ENCODE results near the gene MMP23B.
"Not testable (repeated sequence)": the region's sequence is repeated elsewhere in the genome, so short reads cannot be mapped to it uniquely, and the experiment has no call there.

The MMP23B gene

DNA sequence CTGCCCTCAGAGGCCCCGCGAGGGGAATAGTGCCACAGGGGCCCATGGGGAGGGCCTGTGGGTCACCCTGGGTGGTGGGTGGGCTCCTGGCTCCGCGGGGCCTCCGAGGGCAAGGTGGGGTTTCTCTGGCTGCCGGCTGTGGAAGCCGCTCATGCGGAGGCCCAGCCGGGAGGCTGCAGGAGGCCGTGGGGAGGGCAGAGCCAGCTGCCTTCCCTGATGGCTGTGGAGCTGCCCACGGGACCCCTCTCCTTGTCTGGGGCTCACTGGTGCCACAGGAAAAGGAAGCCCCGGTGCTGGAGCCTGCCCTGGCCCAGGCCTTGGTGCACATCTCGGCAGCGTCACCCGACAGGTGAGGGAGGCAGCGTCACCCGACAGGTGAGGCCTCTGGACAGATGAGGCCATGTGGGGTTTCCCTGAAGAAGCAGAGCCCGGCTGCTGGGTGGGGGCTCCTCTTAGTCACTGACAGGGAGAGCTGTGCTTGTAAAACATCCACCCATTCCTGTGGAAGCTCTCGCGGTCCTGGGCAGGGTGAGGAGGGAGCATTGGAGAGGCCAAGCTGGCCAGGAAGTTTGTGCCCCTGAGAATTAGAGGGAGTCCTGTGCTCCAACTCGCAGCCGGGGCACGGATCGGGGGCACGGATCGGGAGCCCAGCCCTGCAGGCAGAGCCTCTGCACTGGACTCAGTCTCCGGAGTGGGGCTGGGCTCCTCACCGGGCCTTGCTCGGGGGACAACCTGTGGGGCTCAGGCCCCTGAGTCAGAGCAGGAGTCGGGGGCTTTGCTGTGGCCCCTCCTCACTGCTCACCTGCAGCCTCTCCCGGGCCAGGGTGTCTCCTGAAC, 10.6 kb upstream of the MMP23B start:
- no peak for DNase-seq

DNA sequence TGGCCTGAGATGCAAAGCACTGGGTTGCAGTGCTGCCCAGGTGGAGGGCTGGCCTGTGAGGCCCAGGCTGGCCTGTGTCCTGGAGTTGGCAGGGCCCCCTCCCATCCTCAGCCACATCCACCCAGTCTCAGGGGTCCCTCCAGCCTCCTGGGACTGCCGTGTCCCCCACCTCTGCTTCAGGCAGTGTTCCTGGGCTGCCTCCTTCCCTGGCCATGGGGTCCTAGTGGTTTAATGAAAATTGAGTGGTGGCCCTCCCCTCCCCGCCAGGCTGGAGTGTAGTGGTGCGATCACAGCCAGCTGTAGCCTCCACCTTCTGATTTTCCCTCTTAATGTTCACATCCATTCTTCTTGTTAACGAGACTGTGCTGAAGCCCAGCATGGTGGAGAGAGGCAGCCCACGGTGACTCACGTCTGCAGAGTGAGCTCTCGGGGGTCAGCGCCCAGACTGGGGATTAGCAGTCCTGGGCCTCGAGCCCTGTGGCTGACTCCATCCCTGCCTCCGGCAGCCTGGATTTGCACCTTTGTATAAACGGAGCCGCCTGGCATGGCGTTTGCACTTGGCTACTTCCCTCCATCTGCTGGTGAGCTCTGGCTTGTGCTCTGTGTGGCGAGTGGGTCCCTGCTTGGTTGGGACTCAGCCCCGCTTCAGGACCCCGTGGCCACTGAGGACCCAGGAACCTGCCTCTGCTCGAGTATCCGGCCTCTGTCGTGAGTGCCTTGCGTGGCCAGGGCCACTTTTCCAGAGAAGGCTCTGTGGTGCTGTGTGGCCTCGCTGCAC, 9.8 kb upstream of the MMP23B start:
- no peak for DNase-seq

GRCh38 chr1:1622788-1623094, 9.2 kb upstream of the MMP23B start:
- no peak for DNase-seq

- no peak for DNase-seq
Measured at GRCh38 chr1:1623181-1623630, 8.8 kb upstream of the MMP23B start.

GRCh38 chr1:1623631-1624442, 8.1 kb upstream of the MMP23B start:
- no peak for DNase-seq

DNA sequence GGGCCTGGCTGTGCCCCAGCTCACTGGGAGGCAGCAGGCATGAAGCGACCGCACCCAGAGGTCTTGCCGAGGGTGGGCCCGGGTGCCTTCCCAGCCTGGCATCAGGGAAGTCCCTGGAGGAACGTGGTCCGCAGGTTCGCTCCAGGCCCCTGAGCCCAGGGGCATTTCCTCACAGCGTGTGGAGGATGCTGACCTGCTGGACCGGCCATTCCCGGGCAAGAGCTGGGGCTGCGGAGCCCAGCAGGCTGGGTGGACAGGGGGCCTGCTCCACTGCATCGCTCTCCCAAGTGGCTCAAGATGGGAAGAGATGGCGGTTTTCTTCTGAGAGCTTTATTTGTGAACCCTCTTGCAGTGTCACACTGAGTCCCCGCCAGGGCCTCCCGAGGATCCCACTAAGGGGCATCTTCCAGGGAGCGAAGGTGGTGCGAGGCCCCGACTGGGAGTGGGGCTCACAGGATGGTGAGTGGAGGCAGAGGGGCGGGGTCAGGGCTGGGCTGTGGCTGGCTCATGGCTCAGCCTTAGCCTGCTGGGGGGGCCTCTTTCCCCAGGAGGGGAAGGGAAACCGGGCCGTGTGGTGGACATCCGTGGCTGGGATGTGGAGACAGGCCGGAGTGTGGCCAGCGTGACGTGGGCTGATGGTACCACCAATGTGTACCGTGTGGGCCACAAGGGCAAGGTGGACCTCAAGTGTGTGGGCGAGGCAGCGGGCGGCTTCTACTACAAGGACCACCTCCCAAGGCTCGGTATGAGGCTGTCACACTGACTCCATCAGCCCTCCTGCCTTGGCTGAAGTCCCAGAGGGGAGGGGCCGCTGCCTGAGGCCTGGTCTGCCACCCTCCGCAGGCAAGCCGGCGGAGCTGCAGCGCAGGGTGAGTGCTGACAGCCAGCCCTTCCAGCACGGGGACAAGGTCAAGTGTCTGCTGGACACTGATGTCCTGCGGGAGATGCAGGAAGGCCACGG, 7.2 kb upstream of the MMP23B start:
- DNase-seq, result no peak

GRCh38 chr1:1625404-1625775, 6.6 kb upstream of the MMP23B start:
- DNase-seq, result no peak

DNA sequence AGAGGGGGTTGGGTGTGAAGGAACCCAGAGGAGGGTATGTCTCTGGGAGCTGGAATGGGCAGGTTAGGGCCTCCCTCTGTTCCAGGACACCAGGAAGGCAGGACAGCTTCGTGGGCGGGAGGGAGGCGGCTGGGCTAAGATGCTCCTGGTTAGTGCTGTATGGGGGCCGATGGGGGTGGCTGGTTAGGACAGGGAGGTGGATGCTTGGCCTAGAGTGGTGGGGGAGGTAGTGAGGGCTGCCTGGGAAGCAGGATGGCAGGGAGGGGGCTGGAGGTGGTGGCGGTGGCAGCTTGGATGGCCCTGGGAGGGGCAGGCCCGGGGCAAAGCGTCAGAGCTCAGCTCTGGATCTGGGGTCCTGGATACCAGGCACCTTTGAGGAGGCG, 6.2 kb upstream of the MMP23B start:
- DNase-seq, result no peak

GRCh38 chr1:1626207-1627141, 5.5 kb upstream of the MMP23B start:
- no peak for DNase-seq

- no peak for DNase-seq
Measured at GRCh38 chr1:1627261-1627828, 4.6 kb upstream of the MMP23B start.

- peak; percentile 11 for DNase-seq
Measured at GRCh38 chr1:1627829-1628753, 3.9 kb upstream of the MMP23B start.

DNA sequence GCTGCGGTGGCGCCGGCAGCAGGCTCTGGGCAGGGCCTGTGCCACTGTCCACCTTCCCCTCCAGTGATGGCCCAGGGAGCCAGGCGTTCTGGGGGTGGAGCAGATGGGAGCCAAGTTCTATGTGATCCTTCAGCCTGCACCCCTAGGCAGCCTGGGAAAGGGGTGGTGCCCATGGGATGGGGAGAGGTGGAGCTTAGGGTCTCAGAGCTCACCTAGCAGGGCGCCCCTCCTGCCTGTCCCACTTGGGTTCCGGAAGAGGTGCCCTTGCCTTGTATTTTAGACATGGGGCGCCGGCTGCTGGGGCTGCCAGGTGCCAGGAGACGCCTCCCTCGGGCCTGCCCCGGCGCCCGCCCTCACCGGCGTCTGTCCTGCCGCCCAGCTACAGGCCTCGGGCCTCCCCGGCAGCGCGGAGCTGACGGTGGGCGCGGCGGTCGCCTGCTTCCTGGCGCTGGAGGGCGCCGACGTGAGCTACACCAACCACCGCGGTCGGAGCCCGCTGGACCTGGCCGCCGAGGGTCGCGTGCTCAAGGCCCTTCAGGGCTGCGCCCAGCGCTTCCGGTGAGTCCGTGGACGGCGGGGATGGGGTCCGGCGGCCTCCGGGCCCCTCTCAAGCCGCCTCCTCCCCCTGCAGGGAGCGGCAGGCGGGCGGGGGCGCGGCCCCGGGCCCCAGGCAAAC, 3.1 kb upstream of the MMP23B start:
- DNase-seq, result peak; percentile 17

- no peak for DNase-seq
Measured at GRCh38 chr1:1629430-1630190, 2.4 kb upstream of the MMP23B start.

GRCh38 chr1:1630191-1630964, 1.6 kb upstream of the MMP23B start:
- DNase-seq, result peak; percentile 89

DNA sequence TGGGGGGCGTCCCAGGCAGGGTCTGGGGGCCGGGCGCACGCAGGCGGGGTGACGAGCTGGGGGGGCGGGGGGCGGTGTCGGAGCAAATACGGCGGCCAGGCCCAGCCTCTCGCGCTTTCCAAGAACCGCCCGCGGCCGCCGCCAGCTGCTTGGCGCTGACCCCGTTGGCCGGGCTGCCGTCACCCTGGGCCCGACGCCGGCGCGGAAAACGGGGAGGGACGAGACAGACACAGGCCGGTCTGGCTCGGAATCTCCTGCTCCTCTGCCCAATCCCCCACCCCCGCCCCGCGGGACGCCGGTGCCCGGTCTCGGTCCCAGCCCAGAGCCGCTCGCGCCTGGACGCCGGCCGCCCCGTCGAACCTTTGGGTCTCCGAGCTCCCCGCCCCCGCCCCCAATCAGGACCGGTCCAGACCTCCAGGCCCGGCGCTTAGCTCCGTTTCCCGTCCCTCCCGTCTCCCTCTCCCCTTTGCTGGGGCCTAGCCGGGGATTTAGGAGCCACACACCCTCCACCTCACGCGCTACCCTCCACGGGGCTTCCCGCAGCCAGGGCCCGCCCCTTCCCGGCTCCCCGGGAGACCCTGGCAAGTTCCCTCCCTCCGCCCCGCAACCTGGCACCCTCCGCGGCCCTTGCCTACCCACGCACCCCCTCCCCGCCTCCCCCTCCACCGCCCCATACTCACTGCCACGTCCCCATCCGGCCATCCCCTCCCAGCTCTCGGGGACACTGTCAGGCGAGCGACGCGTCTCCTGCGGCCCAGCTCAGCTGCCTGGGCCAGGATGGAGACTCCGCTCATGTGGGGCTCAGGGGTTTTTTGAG, 800 bp upstream of the MMP23B start:
- peak; percentile 37 for DNase-seq

GRCh38 chr1:1633409-1633808, 1.4 kb downstream of the MMP23B start:
- DNase-seq, result not testable (repeated sequence)
